Keratinocyte (primary cell): ENCODE measurements around the gene DOCK1. TPM values are rescaled to one million over a fixed set of nuclear protein-coding genes. Genes with fewer than 3 reads are reported as not detected.

Experiments
- DNase-seq: peaks from one replicate; pipeline ENCODE4 v3.0.0-alpha.2; 2011; ENCODE audit warnings: low read depth, missing footprints, low spot score
- FAIRE-seq: peaks from 2 replicates; lab custom pipeline; 2011; peaks lifted over from hg19 to GRCh38; lab: Jason Lieb, UNC
- H2AFZ ChIP-seq: 2 replicates; pipeline ENCODE4 v1.6.0; 2012; ENCODE audit warnings: low read length, control low read depth, inconsistent platforms; ENCODE audit not compliant: control insufficient read depth
- H3K27ac ChIP-seq: 2 replicates; pipeline ENCODE4 v1.5.1; 2011; ENCODE audit warnings: low read length; ENCODE audit not compliant: control insufficient read depth, insufficient read depth
- H3K27me3 ChIP-seq: 3 replicates; pipeline ENCODE4 v1.6.0; 2011; ENCODE audit warnings: low read length; ENCODE audit not compliant: control insufficient read depth, insufficient read depth; ENCODE audit errors: extremely low read depth
- H3K36me3 ChIP-seq, 2 experiments: 2 replicates in 1 of 2; 3 replicates in 1 of 2; pipeline ENCODE4 v1.5.1; 2011; ENCODE audit warnings: low read length in 2 of 2, mild to moderate bottlenecking in 1 of 2; ENCODE audit not compliant: control insufficient read depth in 2 of 2, insufficient read depth in 2 of 2; ENCODE audit errors: extremely low read depth in 1 of 2
- H3K4me1 ChIP-seq: 3 replicates; pipeline ENCODE4 v1.5.1; 2011; ENCODE audit warnings: low read length; ENCODE audit not compliant: control insufficient read depth, insufficient read depth; ENCODE audit errors: extremely low read depth
- H3K4me2 ChIP-seq: 3 replicates; pipeline ENCODE4 v1.6.0; 2011; ENCODE audit warnings: low read depth, low read length; ENCODE audit not compliant: control insufficient read depth, insufficient read depth; ENCODE audit errors: extremely low read depth
- H3K4me3 ChIP-seq, 3 experiments: fragments of 200-600 bp in 1 of 3; sonication (generic) in 1 of 3; 2 replicates in 2 of 3; 3 replicates in 1 of 3; pipeline ENCODE4 v1.5.1; 2011 to 2016; ENCODE audit warnings: low read length in 3 of 3, mild to moderate bottlenecking in 3 of 3, control low read depth in 2 of 3, inconsistent platforms in 1 of 3, low read depth in 1 of 3, mixed read lengths in 1 of 3, mixed run types in 1 of 3, moderate library complexity in 1 of 3; ENCODE audit not compliant: control insufficient read depth in 2 of 3, insufficient read depth in 2 of 3; ENCODE audit errors: extremely low read depth in 1 of 3
- H3K79me2 ChIP-seq: 2 replicates; pipeline ENCODE4 v1.6.0; 2012; ENCODE audit warnings: low read length; ENCODE audit not compliant: control insufficient read depth, insufficient read depth
- H3K9ac ChIP-seq: 3 replicates; pipeline ENCODE4 v1.6.0; 2011; ENCODE audit warnings: low read length; ENCODE audit not compliant: control insufficient read depth, insufficient read depth; ENCODE audit errors: extremely low read depth
- H3K9me1 ChIP-seq: 3 replicates; pipeline ENCODE4 v1.6.0; 2011; ENCODE audit warnings: low read length; ENCODE audit not compliant: control insufficient read depth, insufficient read depth; ENCODE audit errors: extremely low read depth
- H3K9me3 ChIP-seq: 2 replicates; pipeline ENCODE4 v1.5.1; 2012; ENCODE audit warnings: low read depth, low read length; ENCODE audit not compliant: control insufficient read depth
- H4K20me1 ChIP-seq: 3 replicates; pipeline ENCODE4 v1.6.0; 2011; ENCODE audit warnings: low read length; ENCODE audit not compliant: control insufficient read depth, insufficient read depth; ENCODE audit errors: extremely low read depth
- CTCF ChIP-seq, 3 experiments: IDR thresholded peaks in 1 of 3; conservative IDR thresholded peaks in 1 of 3; optimal IDR thresholded peaks in 1 of 3; 2 replicates in 2 of 3; 3 replicates in 1 of 3; pipeline versions ENCODE3 to v1.5.1; 2011; ENCODE audit warnings: low read length in 3 of 3, mild to moderate bottlenecking in 3 of 3, moderate library complexity in 2 of 3, control low read depth in 1 of 3, inconsistent platforms in 1 of 3; ENCODE audit not compliant: insufficient read depth in 2 of 3; ENCODE audit errors: extremely low read depth in 1 of 3
- EZH2 ChIP-seq: IDR thresholded peaks from one replicate; pipeline ENCODE4 v1.6.1; 2012; ENCODE audit warnings: inconsistent platforms, mild to moderate bottlenecking, low read length, moderate library complexity
- dilution Hi-C: fragments of 300-500 bp; cut with MboI; formaldehyde crosslinking; loops from one replicate; pipeline ENCODE4 v1.7.0; 2020; ENCODE audit warnings: low sequenced_read_pairs; ENCODE audit not compliant: extremely low pct_ligation_motif_present
- polyA plus RNA-seq, 5 experiments: library from polyadenylated mRNA; depleted of rRNA in 3 of 5; stranded (reverse) in 3 of 5; stranded (forward) in 1 of 5; unstranded in 1 of 5; fragments of >200 nt; gene quantifications; 1 replicate in 1 of 5; 2 replicates in 3 of 5; 3 replicates in 1 of 5; pipeline versions ENCODE4 v1.2.1 to v1.2.3, GENCODE V29; 2011 to 2012; ENCODE audit warnings: missing spikeins in 2 of 5, low read depth in 1 of 5, low replicate concordance in 1 of 5

Gene DOCK1
- polyA plus RNA-seq, 1 donor (not counting 4 experiments of a cell fraction or from before 2014, with no cell fraction given): 15.7 TPM

- no peak for FAIRE-seq
- Histone ChIP-seq H3K36me3 (peaks cover 0 to 13% of the 10 kb centered on the region in 2 experiments), H2AFZ (no peak overlapping the region), H3K4me1 (no peaks in the 10 kb centered on the region), H3K9ac (no peak overlapping the region), H3K4me2 (no peak overlapping the region), H4K20me1 (no peaks in the 10 kb centered on the region), H3K9me3 (no peaks in the 10 kb centered on the region), H3K4me3 (no peak overlapping the region), H3K9me1 (no peaks in the 10 kb centered on the region), H3K27me3 (no peaks in the 10 kb centered on the region), H3K79me2 (no peaks in the 10 kb centered on the region), H3K27ac (no peak overlapping the region)
- dilution Hi-C loops: no loop called here
- DNase-seq: no peak
- TF ChIP-seq CTCF (optimal IDR thresholded peaks at IDR 0.05 in 1 of 3, IDR thresholded peaks at IDR 0.05 in 1 of 3, conservative IDR thresholded peaks at IDR 0.05 in 1 of 3; ENCODE audit: extremely low read depth in 1 of 3, insufficient read depth in 2 of 3, low read length in 3 of 3): no peak
- no peak for TF ChIP-seq EZH2
Measured at GRCh38 chr10:127372361-127372760, 467.1 kb downstream of the DOCK1 start.

- dilution Hi-C loops: no loop called here
Measured at GRCh38 chr10:127374074-127374680, 468.9 kb downstream of the DOCK1 start.

More at GRCh38 chr10:127374074-127374680, 468.9 kb downstream of the DOCK1 start:
- H3K4me2 ChIP-seq: no peak overlapping the region
- no peaks in the 10 kb centered on the region for H3K9me3 ChIP-seq
- H3K9ac ChIP-seq: no peak overlapping the region
- no peaks in the 10 kb centered on the region for H3K27me3 ChIP-seq
- no peak overlapping the region for H3K27ac ChIP-seq
- H3K9me1 ChIP-seq: no peaks in the 10 kb centered on the region
- DNase-seq: no peak
- H2AFZ ChIP-seq: no peak overlapping the region
- TF ChIP-seq CTCF (optimal IDR thresholded peaks at IDR 0.05 in 1 of 3, IDR thresholded peaks at IDR 0.05 in 1 of 3, conservative IDR thresholded peaks at IDR 0.05 in 1 of 3; ENCODE audit: extremely low read depth in 1 of 3, insufficient read depth in 2 of 3, low read length in 3 of 3) (no peak), EZH2 (no peak)
- no peaks in the 10 kb centered on the region for H3K79me2 ChIP-seq
- FAIRE-seq: no peak
- no peaks in the 10 kb centered on the region for H4K20me1 ChIP-seq
- H3K4me3 ChIP-seq: no peak overlapping the region
- peaks cover 0 to 11% of the 10 kb centered on the region in 2 experiments for H3K36me3 ChIP-seq
- H3K4me1 ChIP-seq: no peaks in the 10 kb centered on the region
